HG03196 (cell line): Measurements from ENCODE around the gene ATXN1.
"Not testable (repeated sequence)": the region's sequence is repeated elsewhere in the genome, so short reads cannot be mapped to it uniquely, and the experiment has no call there.

Experiments
- ATAC-seq: cut with Tn5 transposase; IDR thresholded peaks from one replicate; pipeline ENCODE4 v1.9.1; 2021; ENCODE audit not compliant: unreplicated experiment

The ATXN1 gene

GRCh38 chr6:16760516-16761470 lies at the start of gene ATXN1:
TSS of gene ATXN1 (minus strand) at chr6:16761460.
- peak; percentile 6 for ATAC-seq

DNA sequence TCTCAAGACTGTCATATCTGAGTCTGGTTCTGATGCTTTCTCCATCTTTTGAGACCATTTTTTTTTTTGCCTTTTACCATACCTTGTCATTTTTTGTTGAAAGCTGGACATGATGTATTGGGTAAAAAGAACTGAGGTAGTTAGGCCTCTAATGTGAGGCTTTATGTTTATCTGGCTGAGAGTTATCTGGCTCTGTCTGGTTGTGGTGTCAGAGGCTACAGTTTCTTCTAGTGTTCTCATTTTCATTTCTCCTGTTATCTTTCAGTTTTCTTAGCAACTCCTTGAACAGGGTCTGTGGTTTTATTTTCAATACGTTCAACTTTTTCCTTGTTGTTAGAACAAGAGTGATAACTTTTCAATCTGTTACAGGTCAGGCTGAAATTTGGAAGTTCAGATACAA lies 49.2 kb upstream of the ATXN1 start:
- no peak for ATAC-seq

DNA sequence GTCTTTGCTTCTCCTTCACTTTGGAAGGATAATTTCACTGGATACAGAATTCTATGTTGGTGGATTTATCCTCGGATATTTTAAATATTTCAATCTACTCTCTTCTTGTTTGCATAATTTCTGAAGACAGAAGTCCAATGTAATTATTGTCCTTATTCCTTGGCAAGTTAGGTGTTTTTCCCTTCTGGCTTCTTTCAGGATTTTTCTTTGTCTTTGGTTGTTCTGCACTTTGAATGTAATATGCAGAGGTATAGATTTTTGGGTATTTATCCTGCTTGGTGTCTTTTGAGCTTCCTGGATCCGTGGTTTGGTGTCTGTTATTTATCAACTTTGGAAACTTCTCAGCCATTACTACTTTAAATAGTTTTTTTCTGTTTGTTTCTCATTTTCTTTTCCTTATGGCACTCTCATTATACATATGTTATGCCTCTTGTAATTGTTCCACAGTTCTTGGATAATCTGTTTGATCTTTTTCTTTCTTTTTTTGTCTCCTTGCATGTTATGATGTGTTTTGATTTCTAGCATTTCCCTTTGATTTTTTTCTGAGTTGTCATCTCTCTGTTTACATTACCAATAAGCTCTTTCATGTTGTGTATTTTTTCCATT lies 48.6 kb upstream of the ATXN1 start:
- ATAC-seq = no peak

GRCh38 chr6:16807956-16808355 lies 46.7 kb upstream of the ATXN1 start:
- ATAC-seq = no peak

- ATAC-seq = no peak
These were observed 45.1 kb upstream of the ATXN1 start for GRCh38 chr6:16806363-16806762.

- no peak for ATAC-seq
These were observed 44.1 kb upstream of the ATXN1 start for GRCh38 chr6:16805243-16805950.

DNA sequence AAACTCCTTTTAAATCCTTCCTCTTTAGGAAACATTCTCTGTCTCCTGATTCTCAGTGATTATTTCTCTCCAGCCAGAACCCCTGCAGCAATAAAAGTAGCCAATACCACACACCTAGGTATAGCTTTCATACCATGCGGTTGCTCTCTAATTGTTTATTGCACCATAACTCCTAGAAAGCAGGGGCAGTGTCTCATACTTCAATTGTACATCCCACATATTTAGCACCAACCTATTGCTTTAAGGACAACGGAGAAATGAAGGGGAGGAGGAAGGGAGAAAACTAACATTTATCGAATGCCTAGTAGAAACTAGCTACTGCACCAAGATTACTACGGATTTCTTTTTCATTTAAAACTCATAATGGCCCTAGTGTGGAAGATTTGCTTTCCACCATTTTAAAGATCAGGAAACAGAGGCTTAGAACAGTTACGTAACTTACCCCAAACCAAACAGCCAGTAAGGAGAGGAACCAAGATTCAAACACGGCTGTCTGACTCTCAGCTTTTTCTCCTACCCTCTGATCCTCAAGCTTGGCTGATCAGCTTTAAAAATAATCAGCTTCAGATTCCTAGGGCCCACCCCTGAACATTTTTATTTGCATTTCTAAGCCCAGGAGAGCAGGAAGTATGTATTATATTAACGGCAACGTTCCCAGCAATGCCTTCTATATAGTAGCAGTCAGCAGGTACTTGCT lies 43.4 kb upstream of the ATXN1 start:
- no peak for ATAC-seq

GRCh38 chr6:16803294-16804200 lies 42.3 kb upstream of the ATXN1 start:
- ATAC-seq = no peak

GRCh38 chr6:16802071-16802470 lies 40.8 kb upstream of the ATXN1 start:
- ATAC-seq = no peak

GRCh38 chr6:16800942-16801341 lies 39.7 kb upstream of the ATXN1 start:
- ATAC-seq = no peak

DNA sequence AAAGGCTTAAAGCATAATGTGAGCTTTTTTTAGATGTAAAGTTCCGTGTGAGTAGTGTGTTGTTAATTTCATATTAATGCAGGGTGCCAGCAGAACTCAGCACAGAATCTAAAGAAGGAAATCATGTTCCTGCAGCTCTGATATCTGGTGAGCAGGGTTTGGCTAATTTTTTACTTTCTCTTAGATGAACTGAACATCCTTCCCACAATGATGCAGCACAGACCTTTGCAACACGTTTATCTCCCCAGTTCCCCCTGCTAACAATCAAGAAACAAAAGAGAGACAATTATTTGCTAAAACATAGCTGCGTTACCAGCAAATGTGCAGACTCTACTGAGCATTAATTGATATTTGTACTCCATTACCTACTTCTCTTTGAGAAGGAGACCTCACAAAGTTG lies 39.1 kb upstream of the ATXN1 start:
- no peak for ATAC-seq

- no peak for ATAC-seq
These were observed 38.3 kb upstream of the ATXN1 start for GRCh38 chr6:16799279-16800193.

DNA sequence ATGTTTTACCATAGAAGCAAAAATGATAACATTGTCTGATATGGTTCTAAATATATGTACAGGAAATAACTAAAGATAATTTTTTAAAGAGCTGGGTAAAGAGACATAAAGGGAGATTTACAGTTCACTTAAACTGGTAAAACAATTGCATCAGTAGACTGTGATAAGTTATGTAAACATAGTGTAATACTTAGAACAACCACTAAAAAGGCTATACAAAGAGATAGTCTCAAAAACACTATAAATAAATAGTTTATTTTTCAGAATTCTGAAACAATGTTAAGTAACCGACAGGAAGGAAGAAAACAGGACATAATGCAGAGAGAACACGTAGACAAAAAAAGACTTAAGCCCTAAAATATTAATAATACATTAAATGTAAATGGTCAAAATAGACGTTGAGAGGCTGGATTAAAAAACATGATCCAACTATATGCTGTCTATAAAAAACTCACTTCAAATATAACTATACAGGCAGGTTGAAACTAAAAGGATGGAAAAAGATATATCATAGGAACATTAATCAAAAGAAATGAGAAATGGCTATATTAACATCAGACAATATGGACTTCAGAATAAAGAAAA lies 32.7 kb upstream of the ATXN1 start:
- ATAC-seq = no peak

- no peak for ATAC-seq
These were observed 28.2 kb upstream of the ATXN1 start for GRCh38 chr6:16789329-16790038.

DNA sequence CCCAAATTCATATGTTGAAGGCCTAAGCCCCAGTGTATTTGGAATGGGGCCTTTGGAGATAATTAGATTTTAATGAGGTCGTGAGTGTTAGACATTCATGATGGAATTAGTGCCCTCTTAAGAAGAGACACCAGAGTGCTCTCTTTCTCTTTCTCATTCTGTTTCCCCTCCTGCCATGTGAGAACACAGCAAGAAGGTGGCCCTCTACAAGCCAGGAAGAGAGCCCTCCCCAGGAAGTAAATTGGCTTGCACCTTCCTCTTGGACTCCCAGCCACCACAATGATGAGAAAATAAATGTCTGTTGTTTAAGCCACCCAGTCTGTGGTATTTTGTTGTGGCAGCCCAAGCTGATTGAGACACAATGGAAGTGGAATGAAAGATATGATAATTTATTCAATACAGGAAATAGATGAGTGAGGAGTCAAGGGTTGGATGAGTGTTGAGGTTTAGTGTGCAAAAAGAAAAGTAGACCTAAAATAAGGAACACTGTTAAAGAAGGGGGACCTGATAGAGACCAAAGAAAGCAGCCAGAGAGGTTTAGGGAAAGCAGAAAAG lies 25.9 kb upstream of the ATXN1 start:
- ATAC-seq = no peak

- no peak for ATAC-seq
These were observed 24.2 kb upstream of the ATXN1 start for GRCh38 chr6:16785496-16785895.

DNA sequence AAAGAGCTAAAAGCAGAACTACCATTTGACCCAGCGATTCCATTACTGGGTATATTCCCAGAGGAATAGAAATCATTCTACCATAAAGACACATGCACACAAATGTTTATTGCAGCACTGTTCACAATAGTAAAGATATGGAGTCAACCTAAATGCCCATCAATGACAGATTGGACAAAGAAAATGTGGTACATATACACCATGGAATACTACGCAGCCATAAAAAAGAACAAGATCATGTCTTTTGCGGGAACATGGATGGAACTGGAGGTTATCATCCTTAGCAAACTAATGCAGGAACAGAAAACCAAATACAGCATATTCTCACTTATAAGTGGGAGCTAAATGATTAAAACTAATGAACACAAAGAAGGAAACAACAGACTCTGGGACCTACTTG lies 23.7 kb upstream of the ATXN1 start:
- ATAC-seq = not testable (repeated sequence)
